CD4-positive, alpha-beta T cell (primary cell): ENCODE measurements around the gene DSE. TPM values are rescaled to one million over a fixed set of nuclear protein-coding genes. Genes with fewer than 3 reads are reported as not detected.

Source experiments
- ATAC-seq: fragments of 200-7000 bp; cut with Tn5 transposase; one replicate; pipeline ENCODE4 v1.10.0; 2022; ENCODE audit warnings: mild to moderate bottlenecking; ENCODE audit not compliant: poor library complexity
- CTCF ChIA-PET: fragments of 350-600 bp; sonication (Branson Sonifier 250); formaldehyde crosslinking; loops from one replicate; lab custom pipeline; 2021; ENCODE audit warnings: antibody characterized with exemption, inconsistent platforms; lab: Charles Lee
- POLR2A ChIA-PET: fragments of 350-600 bp; sonication (Branson Sonifier 250); formaldehyde crosslinking; loops from one replicate; lab custom pipeline; 2021; ENCODE audit warnings: antibody characterized with exemption, inconsistent platforms; lab: Charles Lee
- DNase-seq, 14 experiments: peaks; one replicate each; pipeline ENCODE4 v3.0.0-alpha.2; 2013 to 2020; ENCODE audit warnings: mixed read lengths in 2 of 14
- H3K27ac ChIP-seq, 2 donors: one replicate each; pipeline versions ENCODE4 v1.5.1 to v1.7.0; 2013; ENCODE audit warnings: low read length in 2 of 2, low read depth in 1 of 2, mild to moderate bottlenecking in 1 of 2
- H3K27me3 ChIP-seq, 2 experiments: 1 replicate in 1 of 2; 2 replicates in 1 of 2; pipeline versions ENCODE4 v1.6.1 to v1.7.0; 2013; ENCODE audit warnings: low read length in 2 of 2, control low read depth in 1 of 2, mild to moderate bottlenecking in 1 of 2, moderate library complexity in 1 of 2; ENCODE audit not compliant: insufficient read depth in 2 of 2, control insufficient read depth in 1 of 2
- H3K36me3 ChIP-seq: one replicate; pipeline ENCODE4 v1.6.1; 2013; ENCODE audit warnings: low read length, control low read depth; ENCODE audit not compliant: insufficient read depth
- H3K4me1 ChIP-seq: one replicate; pipeline ENCODE4 v1.6.1; 2013; ENCODE audit warnings: low read length, control low read depth; ENCODE audit not compliant: insufficient read depth
- H3K4me3 ChIP-seq: one replicate; pipeline ENCODE4 v1.5.1; 2013; ENCODE audit warnings: mild to moderate bottlenecking, low read length, moderate library complexity
- H3K9me3 ChIP-seq, 2 experiments: 1 replicate in 1 of 2; 2 replicates in 1 of 2; pipeline versions ENCODE4 v1.6.1 to v1.7.0; 2013; ENCODE audit warnings: low read length in 2 of 2, mild to moderate bottlenecking in 2 of 2, control low read depth in 1 of 2, moderate library complexity in 1 of 2; ENCODE audit not compliant: control insufficient read depth in 1 of 2, insufficient read depth in 1 of 2
- H3K27ac Mint-ChIP-seq: one replicate; pipeline ENCODE4 v1.8.0; 2020; ENCODE audit warnings: mixed read lengths
- H3K27me3 Mint-ChIP-seq: one replicate; pipeline ENCODE4 v1.8.0; 2021; ENCODE audit warnings: mixed read lengths
- H3K36me3 Mint-ChIP-seq: one replicate; pipeline ENCODE4 v1.8.0; 2021; ENCODE audit warnings: low read depth, mixed read lengths
- H3K4me1 Mint-ChIP-seq: one replicate; pipeline ENCODE4 v1.8.0; 2021; ENCODE audit warnings: low read depth, mixed read lengths
- H3K4me3 Mint-ChIP-seq: one replicate; pipeline ENCODE4 v1.8.0; 2020; ENCODE audit warnings: mild to moderate bottlenecking, mixed read lengths
- H3K9me3 Mint-ChIP-seq: one replicate; pipeline ENCODE4 v1.8.0; 2020; ENCODE audit warnings: mixed read lengths
- CTCF ChIP-seq: fragments of 200-600 bp; IDR thresholded peaks from one replicate; pipeline ENCODE4 v1.8.0; 2022; ENCODE audit warnings: antibody characterized with exemption, mild to moderate bottlenecking
- intact Hi-C, 2 experiments: fragments of 100-400 bp; cut with DNase I in 1 of 2; cut with micrococcal nuclease in 1 of 2; formaldehyde crosslinking; loops; one replicate each; pipeline versions ENCODE4 v1.15.1 to v1.9.0; 2023 to 2025; cut with DNase I, micrococcal nuclease
- total RNA-seq, 174 experiments: library from RNA in 2 of 174; stranded (reverse) in 2 of 174; gene quantifications; one replicate each; pipeline ENCODE4 v1.2.3 and lab custom pipeline; 2021 to 2026

Gene DSE
- total RNA-seq, 2 experiments from 2014 or later: 7.5 to 8.0 TPM

DNA sequence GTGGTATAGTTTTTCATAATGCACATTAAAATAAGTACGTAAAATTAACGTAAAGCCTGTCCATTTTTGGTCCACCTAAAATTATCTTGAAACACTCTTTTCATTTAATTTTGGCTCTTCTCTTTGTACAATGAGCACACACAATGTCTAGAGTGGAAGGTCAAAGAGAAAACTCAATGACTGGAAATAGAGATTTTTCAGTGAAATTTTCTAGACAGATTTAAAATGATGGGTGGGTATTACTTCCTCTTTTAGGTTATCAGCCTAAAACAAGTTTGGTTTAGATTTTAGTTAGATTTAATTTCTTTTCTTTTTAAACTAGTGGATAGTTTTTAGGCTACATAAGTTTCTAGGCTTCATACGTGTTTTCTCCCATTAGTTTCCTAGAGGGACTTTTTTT, 24.9 kb downstream of the DSE start:
- Histone ChIP-seq H3K4me1 (peaks cover 10% of the 10 kb centered on the region), H3K9me3 (no peaks in the 10 kb centered on the region), H3K27ac (no peak overlapping the region), H3K4me3 (no peak overlapping the region), H3K27me3 (no peaks in the 10 kb centered on the region), H3K36me3 (no peaks in the 10 kb centered on the region)
- TF ChIP-seq CTCF: no peak
- no peaks in the 10 kb centered on the region for H3K36me3 Mint-ChIP-seq
- no peak overlapping the region for H3K27ac Mint-ChIP-seq
- no peak overlapping the region for H3K4me3 Mint-ChIP-seq
- ChIA-PET CTCF (no interaction called here), POLR2A (no interaction called here)
- no peaks in the 10 kb centered on the region for H3K9me3 Mint-ChIP-seq
- peaks cover 19% of the 10 kb centered on the region for H3K4me1 Mint-ChIP-seq
- H3K27me3 Mint-ChIP-seq: no peaks in the 10 kb centered on the region
- no peak for ATAC-seq
- intact Hi-C loops: no loop called here
- no peak for DNase-seq

DNA sequence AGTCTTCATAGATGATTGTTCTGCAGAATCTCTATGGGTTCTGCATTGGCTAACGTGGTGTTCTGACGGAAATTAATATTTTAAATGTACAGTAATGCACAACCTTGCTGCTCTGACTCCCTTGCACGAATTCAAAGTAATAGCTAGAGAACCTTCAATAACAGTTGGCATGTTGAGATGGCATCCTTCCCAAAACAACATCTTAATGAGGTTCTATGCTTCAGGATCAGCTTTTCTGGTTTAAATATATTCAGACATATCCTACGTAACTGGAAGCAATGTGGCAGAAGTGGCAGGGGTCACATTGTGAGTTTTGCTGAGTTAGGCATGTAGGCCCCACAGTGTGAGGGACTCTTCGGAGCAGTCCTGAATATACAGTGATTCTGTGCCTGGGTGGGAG, 25.7 kb downstream of the DSE start:
- Mint-ChIP-seq H3K4me3 (no peak overlapping the region), H3K4me1 (peaks cover 19% of the 10 kb centered on the region), H3K27ac (no peak overlapping the region), H3K9me3 (no peaks in the 10 kb centered on the region), H3K36me3 (no peaks in the 10 kb centered on the region), H3K27me3 (no peaks in the 10 kb centered on the region)
- no peak for ATAC-seq
- no peak for TF ChIP-seq CTCF
- Histone ChIP-seq H3K4me1 (peaks cover 10% of the 10 kb centered on the region), H3K9me3 (no peaks in the 10 kb centered on the region), H3K27me3 (no peaks in the 10 kb centered on the region), H3K36me3 (no peaks in the 10 kb centered on the region), H3K4me3 (no peak overlapping the region), H3K27ac (no peak overlapping the region)
- intact Hi-C loops: no loop called here
- CTCF ChIA-PET: no interaction called here
- DNase-seq: no peak
- POLR2A ChIA-PET: no interaction called here

- no peaks in the 10 kb centered on the region for H3K36me3 ChIP-seq
- Mint-ChIP-seq H3K27ac (no peak overlapping the region), H3K4me1 (peaks cover 9% of the 10 kb centered on the region), H3K4me3 (no peak overlapping the region), H3K27me3 (no peaks in the 10 kb centered on the region), H3K9me3 (no peaks in the 10 kb centered on the region), H3K36me3 (no peaks in the 10 kb centered on the region)
- no peaks in the 10 kb centered on the region for H3K9me3 ChIP-seq
- H3K4me3 ChIP-seq: no peak overlapping the region
- CTCF ChIA-PET: no interaction called here
- H3K27me3 ChIP-seq: no peaks in the 10 kb centered on the region
- no peak for TF ChIP-seq CTCF
- POLR2A ChIA-PET: no interaction called here
- intact Hi-C loops: no loop called here
- H3K4me1 ChIP-seq: peaks cover under 1% of the 10 kb centered on the region
- DNase-seq (no peak), ATAC-seq (no peak)
- H3K27ac ChIP-seq: no peak overlapping the region
These were observed 27.2 kb downstream of the DSE start for GRCh38 chr6:116397914-116398313.
